Posterior cingulate gyrus (tissue), 11 donors: ENCODE data around the gene HNRNPM.
"Not testable (repeated sequence)": the region's sequence is repeated elsewhere in the genome, so short reads cannot be mapped to it uniquely, and the experiment has no call there.

Experiments used
- DNase-seq, 10 donors: peaks; one replicate each; pipeline versions ENCODE4 v3.0.0 to v3.0.0-alpha.2; 2020 to 2021; ENCODE audit warnings: mixed read lengths in 3 of 10
- intact Hi-C: fragments of 100-400 bp; cut with DNase I; formaldehyde crosslinking; loops from one replicate; pipeline ENCODE4 v1.15.1; 2023

Gene HNRNPM

DNA sequence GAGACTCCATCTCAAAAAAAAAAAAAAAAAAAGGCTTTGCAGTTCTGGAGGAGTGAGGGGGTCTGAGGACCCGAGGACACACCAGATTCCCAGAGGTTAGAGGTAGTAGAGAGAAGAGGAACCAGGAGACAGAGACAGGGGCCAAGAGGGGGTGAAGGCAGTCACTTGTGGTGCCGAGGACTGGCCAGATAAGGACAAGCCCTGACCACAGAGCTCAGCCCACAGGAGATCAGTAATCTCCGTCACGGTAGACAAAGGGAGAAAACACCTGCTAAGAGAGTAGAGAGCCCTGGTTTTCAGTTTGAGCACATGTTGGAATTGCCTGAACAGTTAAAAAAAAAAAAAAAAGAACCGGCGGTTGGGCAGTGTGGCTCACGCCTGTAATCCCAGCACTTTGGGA is 59.4 kb downstream of the HNRNPM start:
- intact Hi-C loops, result no loop called here
- no peak for DNase-seq

DNA sequence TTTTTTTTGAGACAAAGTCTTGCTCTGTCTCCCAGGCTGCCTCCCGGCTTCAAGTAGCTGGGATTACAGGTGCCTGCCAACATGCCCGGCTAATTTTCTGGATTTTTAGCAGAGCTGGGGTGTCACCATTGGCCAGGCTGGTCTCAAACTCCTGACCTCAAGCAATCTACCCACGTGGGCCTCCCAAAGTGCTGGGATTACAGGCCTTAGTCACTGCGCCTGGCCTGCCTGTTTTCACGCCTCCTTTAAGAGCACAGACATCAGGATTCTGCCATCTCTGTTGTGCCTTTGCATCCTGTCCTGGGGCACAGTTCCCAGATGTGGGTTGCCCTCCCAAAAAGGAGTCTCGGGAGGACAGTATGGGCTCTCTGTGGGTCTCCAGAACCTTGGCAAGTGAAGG is 60.1 kb downstream of the HNRNPM start:
- DNase-seq, result no peak
- intact Hi-C loops, result loop anchor here (5.0 kb wide), 1 partner anchor 93 kb away; the partner anchor contains the start of gene MARCHF2

DNA sequence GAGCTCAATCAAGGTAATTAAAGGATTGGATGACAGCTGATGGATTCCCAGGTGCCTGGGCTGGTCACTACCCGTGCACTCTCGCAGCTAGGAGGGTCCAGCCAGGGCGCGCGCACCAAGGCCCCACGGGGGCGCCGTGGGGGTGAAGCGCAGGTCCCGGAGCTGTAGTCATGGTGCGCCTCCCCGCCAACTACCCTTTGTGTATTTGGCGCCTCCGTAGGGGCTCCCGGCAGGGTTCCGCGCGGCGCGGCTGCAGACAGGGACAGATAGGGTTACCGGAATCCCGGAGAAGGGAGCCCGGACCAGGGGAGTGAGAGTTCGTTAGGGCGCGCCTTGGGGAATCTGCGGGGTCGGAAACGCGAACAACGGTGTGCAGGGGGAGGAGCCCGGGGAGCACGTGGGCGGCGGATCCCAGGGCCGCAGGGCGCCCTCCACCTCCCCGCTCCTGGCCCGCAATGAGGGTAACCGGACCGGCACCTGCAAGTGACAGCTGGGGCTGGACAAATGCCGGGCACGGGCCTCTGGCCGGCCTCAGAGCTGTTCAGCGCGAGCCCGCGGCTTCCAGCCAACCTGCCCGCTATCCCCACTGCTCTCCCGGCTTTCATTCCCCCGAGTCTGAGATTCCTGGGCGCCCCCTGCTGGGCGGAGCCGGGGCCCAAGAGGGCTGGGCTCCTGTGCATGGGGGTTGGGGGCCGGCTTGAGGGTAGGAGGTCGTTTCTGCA is 61.1 kb downstream of the HNRNPM start:
- intact Hi-C loops, result loop anchor here (1.0 to 5.0 kb wide), 2 partner anchors 94 to 152 kb away; partner anchors contain the start of gene MARCHF2

DNA sequence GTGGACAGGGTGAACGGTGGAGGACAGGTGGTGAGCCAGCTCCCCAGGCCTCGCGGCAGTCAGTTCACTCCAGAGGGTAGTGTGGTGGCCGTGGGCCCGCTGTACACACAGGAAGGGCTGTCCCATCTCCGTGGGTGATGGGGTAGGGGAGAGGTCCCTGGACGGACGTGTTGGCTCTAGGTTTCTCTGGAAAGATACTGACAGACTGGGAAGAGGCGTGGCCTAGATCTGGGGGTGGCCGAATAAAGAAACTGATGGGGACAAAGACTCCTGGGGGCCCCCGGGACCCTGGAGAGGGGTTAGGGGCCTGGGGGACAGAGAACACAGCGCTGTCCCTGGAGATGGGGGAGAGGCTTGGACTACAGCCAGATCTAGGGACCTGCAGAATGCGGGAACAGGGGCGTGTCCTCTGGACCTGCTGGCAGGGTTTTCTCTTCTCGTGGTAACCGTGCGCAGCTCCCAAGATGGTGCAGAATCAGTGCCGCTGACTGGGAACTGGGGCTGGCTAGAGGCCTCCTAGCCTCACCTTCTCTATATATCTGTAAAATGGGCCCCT is 61.7 kb downstream of the HNRNPM start:
- intact Hi-C loops, result loop anchor here (1.0 to 5.0 kb wide), 2 partner anchors 94 to 152 kb away; partner anchors contain the start of gene MARCHF2
- no peak for DNase-seq

More for the DNA sequence above, 61.1 kb downstream of the HNRNPM start:
- DNase-seq, result peak; percentile 67 to 97 (median 84)

DNA sequence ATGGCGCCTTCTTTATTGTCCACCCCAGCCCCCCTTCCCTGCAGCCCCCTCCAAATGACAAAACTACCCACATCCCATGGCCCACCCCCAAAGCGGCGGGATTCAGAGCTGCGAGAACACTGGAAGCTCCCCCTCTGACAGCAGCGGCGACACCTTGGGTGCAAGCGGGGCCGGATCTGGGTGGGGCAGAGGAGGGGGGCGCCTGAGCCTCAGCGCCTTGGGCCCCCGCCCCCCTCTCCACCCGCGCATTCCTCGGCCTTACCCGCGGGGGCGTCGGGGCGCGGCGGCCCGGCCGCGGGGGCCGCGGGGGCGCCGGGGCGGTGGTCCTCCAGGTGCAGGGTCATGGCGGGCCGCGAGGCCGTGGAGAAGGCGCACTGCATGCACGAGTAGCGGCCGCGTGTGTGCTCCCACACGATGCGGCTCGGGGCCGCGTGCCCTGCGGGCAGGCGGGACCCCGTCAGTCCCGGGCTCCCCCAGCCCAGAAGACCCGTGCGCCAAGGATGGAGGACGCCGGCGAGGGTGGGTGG is 65.9 kb downstream of the HNRNPM start:
- DNase-seq, result no peak
- intact Hi-C loops, result no loop called here

DNA sequence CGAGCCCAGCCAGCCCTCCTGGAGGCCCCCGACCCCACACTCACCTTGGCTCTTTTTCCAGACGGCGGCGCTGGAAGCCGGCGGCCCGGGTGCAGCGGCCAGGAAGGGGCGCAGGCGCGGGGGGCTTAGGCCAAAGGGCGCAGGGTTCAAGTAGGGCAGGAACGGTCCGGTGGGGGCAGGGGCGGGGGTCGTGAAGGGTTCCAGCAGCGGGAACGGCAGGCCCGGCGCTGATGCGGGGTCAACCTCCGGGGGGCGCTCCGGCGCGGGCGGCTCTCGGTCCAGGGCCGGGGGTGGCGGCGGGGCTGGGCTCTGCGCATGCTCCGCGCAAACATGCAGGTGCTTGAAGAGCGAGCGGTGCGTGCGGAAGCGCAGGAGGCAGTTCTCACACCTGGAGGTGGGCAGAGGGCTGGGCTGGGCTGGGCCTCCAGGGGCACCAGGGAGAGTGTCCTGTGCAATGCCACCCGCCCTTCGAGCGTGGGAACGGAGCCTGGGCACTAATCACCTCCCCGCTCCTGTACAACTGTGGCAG is 66.9 kb downstream of the HNRNPM start:
- intact Hi-C loops, result no loop called here
- no peak for DNase-seq

DNA sequence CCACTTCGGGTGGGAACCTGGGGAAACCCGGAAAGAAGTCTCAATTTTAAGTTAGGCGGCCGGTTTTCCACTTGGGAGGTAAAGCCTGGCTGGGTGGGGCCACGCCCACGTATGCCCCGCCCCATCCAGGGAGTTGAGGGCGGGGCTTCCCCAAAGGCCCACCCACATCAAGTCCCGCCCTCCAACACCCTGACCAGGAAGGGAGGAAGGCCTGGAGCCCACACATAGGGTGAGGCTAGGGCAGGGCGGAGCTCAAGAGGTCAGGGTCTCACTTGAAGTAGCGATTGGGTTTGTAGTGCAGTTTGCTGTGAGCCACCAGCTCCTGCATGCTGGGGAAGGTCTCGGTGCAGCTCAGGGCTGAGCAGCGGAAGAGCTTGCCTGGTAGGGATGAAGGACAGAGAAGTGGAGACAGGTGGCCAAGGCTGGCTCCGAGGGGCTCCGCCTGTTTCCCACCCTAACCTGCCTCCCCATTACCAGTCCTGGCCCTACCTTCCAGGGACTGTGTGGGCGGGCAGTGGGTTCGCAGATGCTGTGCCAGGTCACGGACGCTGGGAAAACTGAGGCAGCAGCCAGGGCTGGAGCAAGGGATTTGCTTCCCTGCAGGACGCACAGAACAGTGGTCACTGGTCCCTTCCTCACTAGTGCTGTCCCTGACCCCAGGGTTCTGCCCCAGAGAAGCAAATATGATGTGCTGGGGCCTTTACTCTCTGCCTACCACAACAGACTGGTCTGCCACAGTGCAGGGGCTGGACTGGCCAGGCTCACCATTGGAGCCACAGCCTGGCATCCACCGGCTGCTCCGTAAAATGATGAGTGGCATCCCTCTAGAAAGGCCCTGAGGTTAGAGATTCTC is 67.6 kb downstream of the HNRNPM start:
- intact Hi-C loops, result no loop called here
- no peak for DNase-seq

DNA sequence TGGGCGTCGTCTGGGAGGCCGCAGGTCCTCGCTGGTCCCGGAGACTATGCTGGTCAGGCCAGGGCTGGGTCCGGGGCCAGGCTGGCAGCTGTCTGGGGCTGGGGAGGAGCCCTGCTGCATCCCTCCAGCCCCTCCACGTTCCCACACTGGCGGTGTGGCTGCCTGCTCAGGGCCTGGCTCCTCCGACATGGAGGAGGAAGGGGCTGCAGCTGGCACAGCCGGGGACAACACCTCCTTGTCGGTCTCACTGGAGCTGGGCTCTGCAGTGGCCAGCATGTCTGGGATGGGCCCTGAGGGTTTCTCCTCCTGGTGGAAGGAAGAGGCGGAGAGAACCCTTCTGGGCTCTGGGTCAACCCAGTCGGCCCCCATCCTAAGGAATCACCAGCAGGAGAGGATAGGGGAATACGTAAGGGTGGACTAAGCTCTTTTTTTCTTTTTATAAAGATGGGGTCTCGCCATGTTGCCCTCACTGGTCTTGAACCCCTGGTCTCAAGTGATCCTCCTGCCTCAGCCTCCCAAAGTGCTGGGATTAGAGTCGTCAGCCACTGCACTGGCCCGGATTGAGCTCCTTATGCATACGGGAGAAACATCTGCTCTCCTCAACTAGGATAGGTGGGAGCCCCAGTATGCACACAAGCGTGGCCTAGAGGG is 68.4 kb downstream of the HNRNPM start:
- intact Hi-C loops, result no loop called here
- no peak for DNase-seq

DNA sequence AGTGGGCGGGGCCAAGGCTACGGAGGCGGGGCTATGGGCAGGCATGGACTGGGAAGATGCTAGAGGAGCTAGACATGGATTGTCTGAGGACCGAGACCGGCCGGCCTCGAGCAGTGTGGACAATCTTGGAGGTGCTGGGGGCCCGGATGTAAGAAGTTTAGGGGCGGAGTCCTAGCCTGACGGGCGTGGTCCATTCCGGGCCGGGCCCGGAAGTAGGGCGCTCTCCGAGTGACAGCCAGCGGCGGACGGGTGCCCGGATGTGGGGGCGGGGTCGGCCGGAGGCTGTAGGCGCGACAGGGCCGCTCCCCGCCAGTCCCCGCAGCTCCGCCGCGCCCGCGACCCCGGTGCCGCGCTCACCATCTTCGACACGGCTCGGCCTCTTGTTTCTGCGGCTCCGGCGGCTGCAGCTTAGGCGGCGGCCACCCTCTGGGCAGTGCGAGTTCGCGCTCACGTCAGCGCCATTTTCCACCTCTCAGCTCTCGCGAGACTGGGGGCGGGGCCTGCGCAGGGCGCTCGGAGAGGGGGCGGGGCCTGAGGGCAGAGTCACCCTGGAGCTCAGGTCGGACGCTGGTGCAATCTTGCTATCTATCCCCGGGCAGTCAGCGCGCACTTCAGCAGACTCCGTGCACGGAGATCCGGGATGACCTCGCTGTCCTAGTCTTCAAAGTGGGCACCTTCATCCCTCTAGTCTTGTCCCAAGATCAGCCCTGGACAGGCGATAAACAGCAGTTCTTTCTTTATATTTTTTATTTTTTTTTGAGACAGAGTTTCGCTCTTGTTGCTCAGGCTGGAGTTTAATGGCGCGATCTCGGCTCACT is 69.1 kb downstream of the HNRNPM start, which contains the start of gene ZNF414:
Gene ZNF414, minus strand, starts transcription at position 481 of the 818 bp plus-strand sequence. Its CDS starts 121 bp downstream, at position 360.
- intact Hi-C loops, result loop anchor here (1.0 kb wide), 1 partner anchor 11 kb away; no protein-coding TSS in a partner anchor
- DNase-seq, result peak; percentile 86 to 99 (median 94)

DNA sequence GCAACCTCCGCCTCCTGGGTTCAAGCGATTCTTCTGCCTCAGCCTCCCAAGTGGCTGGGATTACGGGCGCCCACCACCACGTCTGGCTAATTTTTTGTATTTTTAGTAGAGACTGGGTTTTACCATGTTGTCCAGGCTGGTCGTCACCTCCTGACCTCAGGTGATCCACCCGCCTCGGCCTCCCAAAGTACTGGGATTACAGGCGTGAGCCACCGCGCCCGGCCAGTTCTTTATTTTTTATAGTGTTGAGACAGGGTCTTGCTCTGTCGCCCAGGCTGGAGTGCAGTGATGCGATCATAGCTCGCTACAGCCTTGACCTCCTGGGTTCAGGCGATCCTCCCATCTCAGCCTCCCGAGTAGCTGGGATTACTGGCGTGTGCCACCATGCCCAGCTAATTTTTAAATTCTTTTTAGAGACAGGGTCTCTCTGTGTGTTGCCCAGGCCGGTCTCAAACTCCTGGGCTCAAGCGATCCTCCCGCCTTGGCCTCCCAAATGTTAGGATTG is 69.8 kb downstream of the HNRNPM start:
- intact Hi-C loops, result loop anchor here (1.0 kb wide), 1 partner anchor 11 kb away; no protein-coding TSS in a partner anchor
- not testable (repeated sequence) for DNase-seq

DNA sequence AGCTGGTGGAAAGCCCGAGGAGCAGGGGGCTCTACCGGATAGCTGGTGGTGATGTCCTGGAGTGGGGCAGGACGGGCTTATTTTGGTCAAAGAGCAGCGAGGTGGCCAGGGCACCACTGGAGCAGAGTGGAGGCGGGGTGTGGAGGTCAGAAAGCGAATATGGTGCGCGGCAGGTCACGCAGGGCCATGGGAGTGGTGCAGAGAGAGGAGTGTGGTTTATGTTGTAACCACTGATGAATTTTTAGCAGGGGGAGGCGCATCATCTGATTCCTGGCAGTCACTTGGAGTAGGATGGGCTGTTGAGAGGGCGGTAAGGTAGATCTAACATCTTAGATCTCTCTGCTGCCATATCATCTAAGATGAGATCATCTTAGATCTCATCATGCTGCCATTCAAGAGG is 70.5 kb downstream of the HNRNPM start:
- no peak for DNase-seq
- intact Hi-C loops, result no loop called here

DNA sequence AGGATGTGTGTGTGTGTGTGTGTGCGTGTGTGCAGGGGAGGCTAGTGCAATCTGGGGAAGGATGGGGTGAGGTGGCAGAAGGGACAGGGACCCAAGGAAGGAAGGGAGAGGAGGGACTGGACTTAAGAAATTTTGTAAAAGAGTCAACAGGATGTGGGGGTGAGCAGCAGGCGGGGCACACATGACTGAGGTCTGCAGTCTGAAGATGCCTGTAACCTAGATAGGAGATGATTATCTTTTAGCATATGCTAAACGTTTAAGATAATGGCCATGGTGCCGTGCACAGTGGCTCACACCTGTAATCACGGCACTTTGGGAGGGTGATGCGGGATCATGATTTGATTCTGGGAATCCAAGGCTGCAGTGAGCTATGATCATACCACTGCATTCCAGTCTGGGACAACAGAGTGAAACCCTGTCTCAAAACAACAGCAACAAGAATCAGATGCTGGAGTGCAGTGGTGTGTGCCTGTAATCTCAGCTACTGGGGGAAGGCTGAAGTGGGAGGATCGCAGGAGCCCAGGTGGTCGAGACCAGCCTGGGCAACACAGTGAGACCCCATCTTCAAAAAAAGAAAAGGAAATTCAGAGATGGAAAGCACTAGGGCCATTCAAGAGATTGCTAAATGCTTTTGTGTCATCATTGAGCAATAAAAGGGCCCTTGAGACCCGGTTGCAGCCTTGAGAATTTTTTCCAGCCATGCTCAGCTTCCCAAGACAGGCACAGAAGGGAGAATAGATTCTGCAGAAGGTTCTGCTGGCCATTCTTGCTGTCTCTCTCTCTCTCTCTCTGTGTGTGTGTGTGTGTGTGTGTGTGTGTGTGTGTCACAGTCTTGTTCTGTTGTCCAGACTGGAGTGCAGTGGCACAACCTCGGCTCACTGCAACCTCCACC is 73.0 kb downstream of the HNRNPM start:
- intact Hi-C loops, result no loop called here

DNA sequence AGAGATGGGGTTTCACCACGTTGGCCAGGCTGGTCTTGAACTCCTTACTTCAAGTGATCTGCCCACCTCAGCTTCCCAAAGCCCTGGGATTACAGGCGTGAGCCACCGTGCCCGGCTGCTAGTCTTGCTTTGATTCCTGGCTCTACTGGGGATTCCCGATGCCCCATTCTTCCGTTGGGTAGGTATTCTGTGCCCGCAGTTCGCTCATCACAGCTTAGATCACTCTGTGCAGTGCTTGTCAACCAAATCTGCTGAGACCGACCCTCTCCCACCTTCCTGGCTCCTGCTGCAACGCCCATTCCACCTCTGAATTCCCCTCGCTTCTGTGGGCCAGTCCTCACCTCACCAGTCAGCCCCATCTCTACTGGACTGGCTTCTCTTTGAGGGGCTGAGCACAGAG is 73.8 kb downstream of the HNRNPM start:
- intact Hi-C loops, result no loop called here
- DNase-seq, result no peak

More for the DNA sequence above, 73.0 kb downstream of the HNRNPM start:
- DNase-seq, result no peak

DNA sequence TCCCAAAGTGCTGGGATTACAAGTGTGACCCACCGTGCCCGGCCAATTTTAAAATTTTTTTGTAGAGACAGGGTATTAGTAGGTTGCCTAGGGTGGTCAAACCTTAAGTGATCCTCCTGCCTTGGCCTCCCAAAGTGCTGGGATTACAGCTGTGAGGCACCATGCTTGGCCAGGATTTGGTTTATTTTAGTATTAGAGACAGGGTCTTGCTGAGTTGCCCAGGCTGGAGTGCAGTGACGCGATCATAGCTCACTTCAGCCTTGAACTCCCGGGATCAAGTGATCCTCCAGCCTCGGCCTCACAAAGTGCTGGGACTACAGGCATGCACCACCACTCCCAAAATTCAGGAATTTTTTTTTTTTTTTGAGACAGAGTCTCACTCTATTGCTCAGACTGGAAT is 74.6 kb downstream of the HNRNPM start:
- intact Hi-C loops, result no loop called here
- no peak for DNase-seq

DNA sequence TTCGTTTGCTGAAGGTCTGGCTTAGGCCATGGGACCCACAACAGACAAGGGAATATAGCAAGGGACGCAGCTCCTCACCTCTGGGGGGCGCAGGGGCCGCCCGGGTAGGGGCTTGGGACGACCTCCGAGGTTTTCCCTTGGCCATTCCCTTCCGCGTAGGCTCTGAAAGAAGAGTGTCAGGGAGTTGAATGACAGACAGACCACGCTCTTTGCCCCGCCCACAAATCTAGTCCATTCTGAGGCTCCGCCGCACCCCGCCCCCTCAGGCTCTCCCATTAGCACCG is 80.6 kb downstream of the HNRNPM start:
- intact Hi-C loops, result loop anchor here (1.0 kb wide), 1 partner anchor 11 kb away; the partner anchor contains the start of gene ZNF414
- DNase-seq, result no peak

DNA sequence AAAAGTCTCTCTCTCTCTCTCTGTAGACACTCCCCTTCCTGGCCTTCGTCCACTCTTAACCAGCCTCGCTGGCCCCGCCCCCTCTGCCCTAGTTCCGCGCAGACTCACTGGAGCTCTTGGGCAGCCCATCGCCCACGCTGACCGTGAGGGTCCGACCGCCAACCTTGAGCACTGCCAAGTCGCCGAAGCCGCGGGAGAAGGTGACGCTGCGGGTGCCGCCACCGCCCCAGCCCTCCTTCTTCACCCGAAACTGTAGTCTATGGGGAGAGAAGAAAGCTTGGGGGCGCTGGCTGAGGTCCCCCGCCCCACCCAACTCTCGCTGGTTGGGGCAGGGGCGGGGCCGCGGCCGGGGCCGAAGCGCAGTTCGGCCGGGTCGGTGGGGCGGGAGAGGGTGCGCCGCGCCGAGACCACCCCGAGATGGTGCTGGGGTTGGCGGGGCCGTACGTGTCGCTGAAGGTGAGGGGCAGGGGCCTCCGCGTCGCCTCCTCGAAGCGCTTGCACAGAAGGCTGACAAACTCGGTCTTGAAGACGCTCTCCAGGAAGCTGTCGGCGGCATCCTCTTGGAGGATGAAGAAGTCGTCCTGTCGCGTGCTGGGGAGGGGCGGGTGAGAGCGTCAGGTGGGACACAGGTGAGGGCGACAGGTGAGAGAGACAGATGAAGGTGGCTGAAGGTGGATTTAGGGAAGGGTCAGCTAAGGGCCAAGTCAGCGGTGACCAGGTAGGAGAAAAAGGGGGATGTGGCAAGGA is 81.7 kb downstream of the HNRNPM start:
- intact Hi-C loops, result no loop called here
- peak; percentile 73 to 98 (median 87) for DNase-seq

DNA sequence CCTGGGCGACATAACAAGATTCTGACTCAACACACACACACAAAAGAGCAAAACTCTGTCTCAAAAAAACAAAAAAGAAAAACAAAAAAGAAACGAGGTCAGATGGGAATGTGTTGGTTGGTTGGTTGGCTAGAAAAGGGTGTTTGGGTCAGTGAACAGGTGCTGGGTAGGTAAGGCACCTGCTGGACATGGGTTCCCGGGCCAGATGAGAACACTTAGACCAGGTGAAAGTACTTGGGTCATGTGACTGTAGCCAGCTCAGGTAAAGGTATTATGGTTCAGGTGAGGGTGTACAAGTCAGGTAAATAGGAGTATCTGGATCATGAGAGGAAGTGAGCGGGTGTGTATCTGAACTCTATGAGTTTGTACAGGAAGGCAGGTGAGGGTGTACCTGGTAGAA is 83.7 kb downstream of the HNRNPM start:
- no peak for DNase-seq
- intact Hi-C loops, result no loop called here
